Neural cell (in vitro differentiated cells): ENCODE data around the gene ADGRF1. TPM values are rescaled to one million over a fixed set of nuclear protein-coding genes. Genes with fewer than 3 reads are reported as not detected.

Experiments used
- H2AFZ ChIP-seq: fragments of 200-600, 300-800 bp; sonication (generic), shearing (Covaris generic); 2 replicates; pipeline ENCODE4 v1.6.0; 2014; ENCODE audit warnings: low read depth, mild to moderate bottlenecking, antibody characterized with exemption, low read length, moderate library complexity
- H3F3A ChIP-seq: fragments of 200-600 bp; shearing (Covaris generic); 2 replicates; pipeline ENCODE4 v1.6.1; 2016; ENCODE audit warnings: mild to moderate bottlenecking, moderate library complexity, mixed read lengths, antibody characterized with exemption, low read length; ENCODE audit not compliant: insufficient read depth, poor library complexity, severe bottlenecking
- H3K27ac ChIP-seq: fragments of 200-600, 300-800 bp; sonication (generic), shearing (Covaris generic); 2 replicates; pipeline ENCODE4 v1.5.1; 2014; ENCODE audit warnings: mild to moderate bottlenecking, low read length, moderate library complexity
- H3K27me3 ChIP-seq: fragments of 300-800, 200-600 bp; sonication (generic), shearing (Covaris generic); 2 replicates; pipeline ENCODE4 v1.6.0; 2014; ENCODE audit warnings: mild to moderate bottlenecking, low read depth, low read length, moderate library complexity; ENCODE audit not compliant: insufficient read depth
- H3K36me3 ChIP-seq: fragments of 300-800, 200-600 bp; sonication (generic), shearing (Covaris generic); 2 replicates; pipeline ENCODE4 v1.5.1; 2014; ENCODE audit warnings: mild to moderate bottlenecking, antibody characterized with exemption, low read length, moderate library complexity; ENCODE audit not compliant: insufficient read depth
- H3K4me2 ChIP-seq: fragments of 300-800, 200-600 bp; sonication (generic), shearing (Covaris generic); 2 replicates; pipeline ENCODE4 v1.6.0; 2014; ENCODE audit warnings: mild to moderate bottlenecking, low read length
- H3K4me3 ChIP-seq: fragments of 300-800, 200-600 bp; sonication (generic), shearing (Covaris generic); 2 replicates; pipeline ENCODE4 v1.5.1; 2014; ENCODE audit warnings: mild to moderate bottlenecking, low read length, moderate library complexity
- H3K79me2 ChIP-seq: fragments of 200-600 bp; shearing (Covaris generic); replicated peaks from 2 replicates; pipeline ENCODE4 v1.6.0; 2014; ENCODE audit warnings: mild to moderate bottlenecking, low read length, moderate library complexity; ENCODE audit not compliant: insufficient read depth
- H3K9ac ChIP-seq: fragments of 300-800, 200-600 bp; sonication (generic), shearing (Covaris generic); 2 replicates; pipeline ENCODE4 v1.6.1; 2016; ENCODE audit warnings: mild to moderate bottlenecking, low read length, mixed read lengths
- H3K9me2 ChIP-seq: fragments of 200-600 bp; shearing (Covaris generic); 2 replicates; pipeline ENCODE4 v1.6.1; 2016; ENCODE audit warnings: mild to moderate bottlenecking, low read length, mixed read lengths; ENCODE audit not compliant: insufficient read depth
- H3K9me3 ChIP-seq: fragments of 200-600, 300-800 bp; sonication (generic), shearing (Covaris generic); 2 replicates; pipeline ENCODE4 v1.6.1; 2016; ENCODE audit warnings: mild to moderate bottlenecking, mixed run types, low read length, moderate library complexity, mixed read lengths
- H4K20me1 ChIP-seq: fragments of 200-600 bp; shearing (Covaris generic); 2 replicates; pipeline ENCODE4 v1.6.1; 2016; ENCODE audit warnings: mild to moderate bottlenecking, mixed run types; ENCODE audit not compliant: insufficient read depth
- CTCF ChIP-seq: fragments of 450-650 bp; IDR thresholded peaks from 2 replicates; pipeline ENCODE4 v1.5.1; 2014; ENCODE audit warnings: antibody characterized with exemption, mild to moderate bottlenecking, moderate library complexity; ENCODE audit not compliant: poor library complexity, severe bottlenecking
- EP300 ChIP-seq: fragments of 450-650 bp; conservative IDR thresholded peaks from 2 replicates; pipeline ENCODE4 v1.6.1; 2014; ENCODE audit warnings: antibody characterized with exemption, mild to moderate bottlenecking, moderate library complexity; ENCODE audit not compliant: poor library complexity, severe bottlenecking
- EZH2 ChIP-seq: fragments of 200-600, 300-800 bp; shearing (Covaris generic), sonication (generic); IDR thresholded peaks from 2 replicates; pipeline ENCODE4 v1.6.1; 2014; ENCODE audit warnings: antibody characterized with exemption, low read length, borderline replicate concordance, mild to moderate bottlenecking; ENCODE audit not compliant: insufficient read depth, poor library complexity, severe bottlenecking
- MXI1 ChIP-seq: fragments of 450-650 bp; conservative IDR thresholded peaks from 2 replicates; pipeline ENCODE4 v1.6.1; 2014; ENCODE audit warnings: antibody characterized with exemption, mild to moderate bottlenecking; ENCODE audit not compliant: poor library complexity, severe bottlenecking
- POLR2AphosphoS5 ChIP-seq: IDR thresholded peaks from 2 replicates; pipeline ENCODE4 v1.6.1; 2012
- RAD21 ChIP-seq: fragments of 450-650 bp; conservative IDR thresholded peaks from 2 replicates; pipeline ENCODE4 v1.6.1; 2014; ENCODE audit warnings: antibody characterized with exemption, mild to moderate bottlenecking, moderate library complexity
- REST ChIP-seq: IDR thresholded peaks from 2 replicates; pipeline ENCODE4 v1.6.1; 2012; ENCODE audit warnings: borderline replicate concordance
- SMC3 ChIP-seq: fragments of 450-650 bp; conservative IDR thresholded peaks from 2 replicates; pipeline ENCODE4 v1.6.1; 2014; ENCODE audit warnings: antibody characterized with exemption, mild to moderate bottlenecking, moderate library complexity; ENCODE audit not compliant: poor library complexity
- TAF1 ChIP-seq: IDR thresholded peaks from 2 replicates; pipeline ENCODE4 v1.6.1; 2012; ENCODE audit warnings: low read depth
- polyA plus RNA-seq: library from polyadenylated mRNA; depleted of rRNA; stranded (reverse); fragments of >200 nt; gene quantifications from 2 replicates; pipeline ENCODE4 v1.2.3, GENCODE V29; 2014

Gene ADGRF1
- polyA plus RNA-seq, 1 donor from 2014 or later = not detected

GRCh38 chr6:47043286-47043685 is 1.2 kb upstream of the ADGRF1 start:
- Histone ChIP-seq H4K20me1 (no peaks in the 10 kb centered on the region), H3K9me2 (no peaks in the 10 kb centered on the region), H3K79me2 (no peaks in the 10 kb centered on the region), H3K4me3 (no peak overlapping the region), H3K9ac (no peak overlapping the region), H3K9me3 (no peaks in the 10 kb centered on the region), H3K36me3 (no peaks in the 10 kb centered on the region), H3F3A (no peaks in the 10 kb centered on the region), H3K27me3 (no peaks in the 10 kb centered on the region), H3K27ac (no peak overlapping the region), H2AFZ (no peak overlapping the region), H3K4me2 (no peak overlapping the region)
- TF ChIP-seq EZH2 = no peak
- TF ChIP-seq CTCF = no peak
- TF ChIP-seq EP300 = no peak
- no peak for TF ChIP-seq TAF1
- no peak for TF ChIP-seq REST
- no peak for TF ChIP-seq SMC3

- Histone ChIP-seq H3F3A (no peaks in the 10 kb centered on the region), H3K9me3 (no peaks in the 10 kb centered on the region), H4K20me1 (no peaks in the 10 kb centered on the region), H3K4me2 (no peak overlapping the region), H3K9me2 (no peaks in the 10 kb centered on the region), H3K27me3 (no peaks in the 10 kb centered on the region), H3K79me2 (no peaks in the 10 kb centered on the region), H3K36me3 (no peaks in the 10 kb centered on the region), H3K27ac (no peak overlapping the region), H2AFZ (no peak overlapping the region), H3K4me3 (no peak overlapping the region), H3K9ac (no peak overlapping the region)
- no peak for TF ChIP-seq REST
- no peak for TF ChIP-seq TAF1
- no peak for TF ChIP-seq MXI1
- no peak for TF ChIP-seq EZH2
- no peak for TF ChIP-seq EP300
- TF ChIP-seq SMC3 = no peak
- TF ChIP-seq RAD21 = no peak
- no peak for TF ChIP-seq POLR2AphosphoS5
- TF ChIP-seq CTCF = no peak
Measured at GRCh38 chr6:47041741-47042140, 391 bp downstream of the ADGRF1 start.
